GM19328 (cell line): Measurements from ENCODE around the gene RDH11.
"Not testable (repeated sequence)": the region's sequence is repeated elsewhere in the genome, so short reads cannot be mapped to it uniquely, and the experiment has no call there.

Source experiments
- ATAC-seq: cut with Tn5 transposase; IDR thresholded peaks from one replicate; pipeline ENCODE4 v1.9.1; 2021; ENCODE audit warnings: mild to moderate bottlenecking, moderate library complexity; ENCODE audit not compliant: unreplicated experiment

The RDH11 gene

DNA sequence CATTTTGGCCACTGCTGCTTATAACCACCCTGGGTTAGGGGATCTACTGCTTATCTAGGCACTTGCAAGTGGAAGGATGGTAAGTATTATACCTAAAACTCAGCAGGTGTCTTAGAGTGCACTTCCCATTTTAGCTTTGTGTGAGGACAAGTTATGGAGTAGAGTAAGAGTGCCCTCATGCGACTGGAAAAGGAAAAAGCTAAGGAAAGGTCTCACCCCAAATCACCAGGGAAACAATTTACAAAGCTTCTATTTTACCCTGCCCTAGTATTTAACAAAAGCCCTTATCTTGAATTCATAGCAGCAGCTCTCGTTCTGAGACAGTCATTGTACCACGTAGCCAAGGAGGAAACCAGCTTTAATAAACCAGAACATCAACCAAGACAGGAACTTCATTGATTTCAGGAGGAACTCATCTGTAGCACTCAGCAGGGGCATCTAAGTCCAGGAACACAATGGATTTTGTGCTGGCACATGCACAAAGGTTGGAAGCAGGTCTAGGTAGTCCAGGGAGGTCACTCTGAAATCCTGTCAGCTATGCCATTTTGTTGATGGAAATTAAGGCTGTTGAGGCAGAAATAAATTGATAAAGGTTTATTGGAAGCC lies 9.0 kb upstream of the RDH11 start:
- no peak for ATAC-seq

DNA sequence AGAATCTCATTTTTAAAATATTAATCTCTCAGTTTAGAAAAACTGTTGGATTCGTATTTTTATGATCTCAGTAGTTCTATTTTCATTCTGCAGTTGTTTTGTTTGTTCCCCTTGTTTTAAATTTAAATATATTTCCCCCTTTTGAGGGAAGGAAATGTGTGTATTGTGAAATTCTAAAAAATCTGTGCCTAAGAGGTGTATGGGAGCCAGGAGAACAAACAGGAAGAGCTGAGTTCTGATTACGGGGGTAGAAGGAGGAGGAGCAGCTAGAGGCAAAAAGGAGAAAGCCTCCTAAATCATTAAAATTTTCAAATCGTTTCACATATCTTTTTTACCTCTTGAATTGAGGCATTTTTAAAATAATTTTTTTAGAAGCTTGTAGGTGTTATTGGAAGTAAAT lies 8.4 kb upstream of the RDH11 start:
- ATAC-seq: no peak

DNA sequence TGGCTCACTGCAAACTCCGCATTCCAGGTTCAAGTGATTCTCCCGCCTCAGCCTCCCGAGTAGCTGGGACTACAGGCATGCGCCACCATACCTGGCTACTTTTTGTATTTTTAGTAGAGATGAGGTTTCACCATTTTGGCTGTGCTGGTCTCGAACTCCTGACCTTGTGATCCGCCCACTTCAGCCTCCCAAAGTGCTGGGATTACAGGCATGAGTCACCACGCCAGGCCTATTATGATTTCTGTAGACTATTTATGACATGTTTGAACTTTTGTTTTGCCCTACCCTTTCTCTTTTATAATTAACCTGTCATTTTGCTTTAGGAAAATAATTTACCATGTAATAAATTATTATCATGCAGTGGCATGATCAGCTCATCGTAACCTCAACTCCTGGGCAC lies 5.9 kb upstream of the RDH11 start, which contains the start of gene RDH12:
Gene RDH12 (plus strand): TSS at position 395 of the 400 bp plus-strand sequence. CDS start 20,757 bp downstream, outside the sequence.
- ATAC-seq: not testable (repeated sequence)

DNA sequence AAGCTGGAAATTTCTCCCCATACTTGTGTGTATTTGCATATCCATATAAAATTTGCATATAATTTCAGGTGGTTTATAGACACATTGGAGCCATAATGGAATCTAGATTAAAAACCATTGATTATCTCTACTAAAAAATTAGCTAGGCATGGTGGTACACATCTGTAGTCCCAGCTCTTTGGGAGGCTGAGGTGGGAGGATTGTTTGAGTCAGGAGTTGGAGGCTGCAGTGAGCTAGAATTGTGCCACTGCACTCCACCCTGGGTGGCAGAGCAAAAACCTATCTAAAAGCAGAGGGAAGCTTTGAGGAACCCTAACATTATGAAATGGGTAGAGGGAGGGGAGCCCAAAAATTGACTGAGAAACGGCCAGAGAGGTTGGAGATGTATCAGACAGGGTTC lies 2.6 kb upstream of the RDH11 start:
- ATAC-seq: no peak

DNA sequence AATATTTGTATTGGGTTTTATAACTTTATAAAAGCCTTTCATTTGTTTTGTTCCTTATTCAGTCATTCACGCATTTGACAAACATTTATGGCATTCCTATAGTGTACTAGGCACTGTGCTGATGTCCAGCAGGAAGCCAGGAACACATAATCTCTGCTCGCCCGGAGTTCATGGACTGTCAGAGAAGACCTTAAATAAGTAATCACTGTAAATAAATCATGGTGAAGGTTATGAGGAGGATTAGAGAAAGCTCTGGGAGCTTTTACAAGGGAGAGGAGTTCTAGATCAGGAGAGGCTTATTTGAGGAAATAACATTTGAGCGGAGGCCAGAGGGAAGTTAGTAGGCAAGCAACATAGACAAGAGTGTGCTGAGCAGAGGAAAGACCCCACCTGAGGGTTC lies 1.4 kb upstream of the RDH11 start:
- ATAC-seq: no peak

DNA sequence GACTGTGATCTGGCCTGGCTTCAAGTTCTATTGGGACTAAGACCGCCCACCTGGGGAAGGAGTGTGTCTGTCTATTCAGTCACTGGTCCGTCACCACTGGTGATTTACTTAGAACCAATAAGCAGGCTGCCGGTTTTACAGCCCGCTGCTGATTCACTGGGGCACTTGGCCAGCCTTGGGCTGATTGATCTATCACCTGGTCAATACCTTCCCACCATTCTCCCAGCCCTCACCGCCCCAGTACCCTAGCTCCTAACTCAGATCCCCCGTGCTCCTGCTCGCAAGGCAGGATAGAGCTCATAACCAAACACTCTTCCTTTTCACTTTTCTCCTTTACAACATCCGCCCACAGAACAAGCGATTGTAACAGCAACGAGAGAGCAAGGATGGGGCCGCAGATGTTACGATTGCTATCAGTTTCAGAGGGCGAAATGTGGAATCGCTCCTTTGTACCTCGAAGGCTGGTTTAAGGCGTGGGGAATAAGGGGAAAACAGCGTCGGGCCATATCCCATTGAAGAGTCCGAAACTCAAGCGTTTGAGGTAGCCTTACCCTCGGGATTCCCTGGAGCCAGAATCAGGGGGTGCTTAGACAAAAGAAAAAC lies 672 bp downstream of the RDH11 start:
- ATAC-seq: peak; percentile 84

DNA sequence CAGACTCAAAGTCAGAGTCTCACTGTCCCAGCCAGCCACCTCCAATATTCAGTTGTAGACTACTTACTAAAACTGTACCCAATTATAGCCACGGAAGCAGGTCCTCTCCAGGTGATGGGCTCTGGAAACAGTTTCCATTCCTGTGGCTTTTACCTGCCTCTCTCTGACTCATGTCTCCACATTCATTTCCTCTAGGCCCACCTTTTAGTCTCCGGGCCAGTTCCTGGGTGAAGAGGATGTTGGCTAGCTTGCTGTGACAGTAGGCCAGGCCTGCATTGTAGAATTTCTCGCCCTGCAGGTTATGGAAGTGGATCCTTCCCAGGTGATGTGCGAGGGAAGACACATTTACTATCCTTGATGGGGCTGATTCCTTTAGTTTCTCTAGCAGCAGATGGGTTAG lies 5.6 kb downstream of the RDH11 start:
- ATAC-seq: no peak

DNA sequence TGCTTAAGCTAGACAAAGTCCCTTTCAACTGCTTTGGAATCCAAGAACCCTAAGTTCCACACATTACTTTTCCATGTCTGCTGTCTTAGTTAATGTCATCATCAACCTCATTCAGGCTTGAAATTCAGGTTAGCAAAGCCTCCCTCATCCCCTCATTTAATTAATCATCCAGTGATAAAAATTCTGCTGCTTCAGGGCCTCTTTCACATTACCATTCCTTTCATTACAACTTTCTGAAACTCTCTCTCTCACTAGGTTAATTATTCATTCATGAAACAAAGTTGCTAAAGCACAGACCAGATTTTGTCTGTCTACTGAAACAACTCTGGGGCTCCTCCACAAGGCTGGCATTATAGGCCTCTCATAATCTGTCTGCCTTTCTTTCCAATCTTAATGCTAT lies 11.7 kb downstream of the RDH11 start:
- no peak for ATAC-seq

DNA sequence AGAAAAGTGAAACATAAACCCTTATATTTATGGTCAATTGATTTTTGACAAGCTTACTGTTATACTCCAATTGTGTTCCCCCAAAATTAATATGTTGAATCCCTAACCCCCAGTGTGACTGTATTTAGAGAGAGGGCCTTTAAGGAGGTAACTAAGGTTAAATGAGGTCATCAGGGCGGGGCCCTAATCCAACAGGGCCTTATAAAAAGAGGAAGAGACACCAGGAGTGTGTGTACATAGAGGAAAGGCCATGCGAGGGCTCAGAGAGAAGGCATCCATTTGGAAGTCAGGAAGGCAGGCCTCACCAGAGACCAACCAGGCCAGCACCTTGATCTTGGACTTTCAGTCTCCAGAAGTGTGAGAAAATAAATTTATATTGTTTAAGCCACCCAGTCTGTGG lies 14.6 kb downstream of the RDH11 start:
- no peak for ATAC-seq

DNA sequence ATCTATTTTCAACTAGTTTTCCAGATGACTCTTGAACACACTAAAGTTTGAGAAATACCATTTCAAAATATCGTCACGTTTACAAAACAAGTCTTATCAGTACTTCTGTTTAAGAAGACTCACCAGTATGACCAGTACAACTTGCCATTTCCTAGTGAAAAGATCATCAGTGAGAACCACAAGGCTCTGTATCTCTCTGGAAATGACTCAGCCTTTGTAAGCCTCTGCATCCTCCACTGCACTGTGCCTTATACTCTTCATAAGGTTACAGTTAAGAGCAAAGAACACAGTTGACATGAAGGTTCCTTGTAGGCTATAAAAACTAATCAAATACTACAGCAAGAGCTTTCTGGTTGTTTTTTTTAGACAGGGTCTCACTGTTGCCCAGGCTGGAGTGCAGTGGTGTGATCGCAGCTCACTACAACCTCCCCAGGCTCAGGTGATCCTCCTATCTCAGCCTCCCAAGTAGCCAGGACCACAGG lies 15.4 kb downstream of the RDH11 start:
- peak; percentile 72 for ATAC-seq

DNA sequence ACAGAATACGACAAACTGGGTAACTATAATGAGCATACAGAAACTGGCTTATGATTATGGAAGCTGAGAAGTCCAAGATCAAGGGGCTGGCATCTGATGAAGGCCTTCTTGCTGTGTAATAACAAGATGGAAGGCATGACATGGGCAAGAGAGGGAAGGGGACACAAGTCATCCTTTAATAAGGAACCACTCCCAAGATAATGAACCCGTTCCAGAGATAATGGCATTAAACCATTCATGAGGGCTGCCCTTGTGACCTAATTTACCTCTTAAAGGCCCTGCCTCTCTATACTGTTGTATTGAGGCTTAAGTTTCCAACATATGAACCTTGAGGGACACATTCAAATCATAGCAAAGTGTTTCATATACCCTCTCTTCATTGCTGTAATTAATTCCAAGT lies 16.6 kb downstream of the RDH11 start:
- ATAC-seq: no peak

DNA sequence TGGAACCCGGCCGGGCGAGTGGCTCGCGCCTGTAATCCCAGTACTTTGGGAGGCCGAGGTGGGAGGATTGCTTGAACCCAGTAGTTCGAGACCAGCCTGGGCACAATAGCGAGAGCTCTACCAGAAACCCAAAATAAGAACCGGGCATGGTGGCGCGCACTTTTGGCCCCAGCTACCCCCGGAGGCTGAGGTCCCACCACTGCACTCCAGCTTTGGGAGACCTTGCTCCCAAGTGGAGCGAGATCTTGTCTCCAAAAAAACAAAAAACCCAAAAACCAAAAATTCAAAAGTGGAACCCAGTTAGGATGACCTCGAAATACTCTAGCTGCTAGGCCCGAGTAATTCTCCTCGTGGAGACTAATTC lies 20.4 kb downstream of the RDH11 start:
- ATAC-seq: no peak

DNA sequence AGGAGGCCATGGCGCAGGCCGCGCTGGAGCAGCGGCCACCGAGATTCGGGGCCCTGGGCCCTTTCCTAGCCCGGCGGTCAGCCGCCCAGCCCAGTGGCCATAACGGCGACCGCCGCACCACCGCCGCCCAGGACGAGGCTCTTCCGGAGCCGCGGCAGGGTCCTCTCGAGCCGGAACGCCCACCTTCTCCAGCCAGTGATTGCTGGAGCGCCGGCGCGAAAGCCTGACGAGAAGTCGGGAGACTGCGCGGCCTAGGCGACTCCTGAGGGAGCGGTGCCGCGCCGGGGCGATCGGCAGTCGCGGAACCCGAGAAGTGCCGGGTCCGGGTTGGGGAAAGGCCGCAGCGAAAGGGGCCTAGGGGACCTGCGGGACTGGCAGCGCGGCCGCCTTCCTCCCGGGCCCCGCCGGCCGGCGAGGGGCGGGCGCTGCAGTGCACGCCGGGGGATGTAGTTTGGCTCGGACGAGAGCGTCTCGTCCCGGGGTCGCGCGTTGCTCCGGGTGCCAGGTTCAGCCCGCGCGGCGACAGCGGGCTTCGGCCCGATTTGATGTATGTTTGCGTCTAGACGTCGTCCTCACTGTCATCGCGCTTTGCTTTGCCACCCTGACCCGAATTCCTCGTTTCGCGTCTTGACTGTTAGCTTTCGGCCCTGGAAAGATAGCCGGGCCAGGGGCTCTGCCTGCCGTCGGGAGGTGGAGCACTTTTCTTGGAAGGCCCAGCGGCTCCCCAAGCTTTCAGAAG lies 20.9 kb downstream of the RDH11 start, which contains the start of gene VTI1B:
Gene VTI1B (minus strand): TSS at position 153 of the 739 bp plus-strand sequence. CDS start 143 bp downstream, at position 10.
- peak; percentile 82 for ATAC-seq

DNA sequence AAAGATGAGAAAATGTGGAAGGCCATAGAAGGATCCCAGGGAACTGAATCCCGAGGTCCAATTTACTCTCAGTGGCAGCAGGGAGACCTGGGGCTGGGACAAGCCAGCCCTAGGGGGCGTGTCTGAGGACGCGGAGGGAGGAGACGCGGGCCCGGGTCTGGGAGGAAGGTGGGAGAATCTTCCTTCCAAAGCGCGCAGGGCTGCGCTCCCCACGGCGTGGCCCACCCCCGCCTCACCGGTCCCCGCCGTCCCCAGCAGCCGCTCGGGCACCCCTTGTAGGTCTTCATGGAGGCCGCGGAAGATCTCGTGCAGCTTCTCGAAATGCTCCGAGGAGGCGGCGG lies 21.5 kb downstream of the RDH11 start:
- peak; percentile 35 for ATAC-seq

DNA sequence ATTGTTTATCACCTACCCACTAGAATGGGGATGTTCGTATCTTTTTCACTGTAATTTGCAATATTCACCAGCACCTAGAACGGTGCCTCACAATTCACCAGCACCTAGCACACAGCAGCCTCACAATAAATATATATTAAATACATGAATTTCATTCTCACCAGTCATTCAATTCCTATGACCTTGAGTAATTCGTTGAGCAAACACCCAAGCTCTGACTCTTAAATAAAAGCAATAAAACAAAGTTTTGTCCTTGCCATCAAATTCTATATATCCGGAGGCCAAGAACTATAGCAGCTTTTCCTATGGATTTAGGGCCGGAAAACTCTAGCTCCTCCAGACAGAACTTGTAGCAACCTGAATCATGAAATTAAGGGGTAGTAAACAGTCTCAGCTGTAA lies 22.1 kb downstream of the RDH11 start:
- no peak for ATAC-seq

DNA sequence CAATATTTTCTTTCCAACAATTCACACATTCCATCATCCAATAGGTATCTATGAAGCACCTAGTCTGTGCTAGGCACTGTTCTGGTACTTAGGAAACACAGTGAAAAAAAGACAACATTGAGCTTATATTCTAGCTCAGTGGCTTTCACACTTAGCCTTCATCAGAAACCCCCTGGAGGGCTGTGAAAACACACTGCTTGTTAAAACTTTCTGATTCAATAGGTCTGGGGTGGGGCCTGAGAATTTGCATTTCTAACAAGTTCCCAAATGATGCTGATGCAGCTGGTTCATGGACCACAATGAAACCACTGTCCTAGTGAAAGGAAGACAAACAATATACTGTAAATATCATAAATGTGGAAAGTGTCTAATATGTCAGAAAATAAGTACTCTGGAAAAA lies 27.0 kb downstream of the RDH11 start:
- ATAC-seq: no peak

DNA sequence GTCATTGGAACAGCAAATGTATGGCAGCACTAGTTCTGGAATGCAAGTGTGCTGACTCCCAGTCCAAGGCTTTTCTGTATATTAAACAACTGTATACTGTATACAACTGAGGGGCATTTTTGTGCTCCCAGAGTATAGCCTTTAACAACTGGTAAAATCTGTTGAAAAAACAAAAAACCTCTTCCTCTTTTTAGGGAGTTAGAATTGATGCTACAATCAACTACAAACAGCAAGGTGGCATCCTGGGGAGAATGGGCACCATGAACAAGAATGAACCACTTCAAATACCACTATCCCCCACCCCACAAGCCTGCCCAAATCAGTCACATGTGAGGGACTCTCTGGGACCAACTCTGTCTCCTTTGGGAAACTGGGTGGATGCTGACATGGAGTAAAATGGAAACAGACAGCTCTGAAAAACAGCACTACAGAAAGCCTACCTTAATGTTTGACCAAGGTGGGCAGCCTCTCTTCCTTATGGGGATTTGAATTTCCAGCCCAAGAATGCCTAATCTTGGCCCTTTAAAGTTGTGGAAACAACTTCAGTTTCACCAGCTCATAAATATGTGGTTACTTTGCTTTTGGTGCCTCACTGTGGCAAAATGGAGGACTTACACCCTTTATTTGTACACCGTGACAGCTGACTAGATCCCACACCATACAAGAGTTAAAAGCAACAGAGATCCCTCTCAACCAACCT lies 28.7 kb downstream of the RDH11 start:
- no peak for ATAC-seq

DNA sequence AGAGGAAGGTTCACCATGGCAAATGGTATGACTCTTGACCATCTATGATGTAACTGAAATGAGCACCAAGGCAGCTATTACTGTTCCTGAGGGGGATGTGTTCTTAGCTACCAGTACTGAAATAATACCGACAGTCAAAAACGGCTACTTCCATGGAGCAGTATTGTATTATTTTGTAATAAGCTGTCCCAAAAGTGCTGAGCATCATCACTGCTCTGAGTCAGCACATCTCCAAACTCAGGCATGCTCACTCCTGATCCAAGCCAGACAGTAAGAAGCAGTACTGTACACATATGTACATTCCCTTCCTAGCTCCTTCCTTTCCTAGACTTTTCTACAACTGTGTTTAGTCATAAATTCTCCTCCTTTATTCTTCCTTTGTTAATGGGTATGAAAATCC lies 29.7 kb downstream of the RDH11 start:
- no peak for ATAC-seq

DNA sequence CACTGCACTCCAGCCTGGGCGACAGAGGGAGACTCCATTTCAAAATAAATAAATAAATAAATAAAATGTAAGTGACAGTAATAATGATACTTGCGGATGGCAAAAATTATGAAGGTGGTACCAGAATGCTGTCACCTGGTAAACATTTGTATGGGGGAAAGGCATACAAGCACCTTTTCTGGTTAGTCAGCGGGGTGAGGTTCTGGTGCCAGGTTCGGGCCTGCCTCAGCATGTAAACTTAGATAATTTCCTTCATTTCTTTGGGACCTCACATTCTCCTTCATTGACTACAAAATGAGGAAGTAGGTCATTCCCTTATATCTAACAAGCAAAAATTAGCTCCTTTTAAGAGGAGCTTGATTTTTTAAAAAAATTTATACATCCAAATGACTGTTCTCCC lies 31.9 kb downstream of the RDH11 start:
- ATAC-seq: no peak

DNA sequence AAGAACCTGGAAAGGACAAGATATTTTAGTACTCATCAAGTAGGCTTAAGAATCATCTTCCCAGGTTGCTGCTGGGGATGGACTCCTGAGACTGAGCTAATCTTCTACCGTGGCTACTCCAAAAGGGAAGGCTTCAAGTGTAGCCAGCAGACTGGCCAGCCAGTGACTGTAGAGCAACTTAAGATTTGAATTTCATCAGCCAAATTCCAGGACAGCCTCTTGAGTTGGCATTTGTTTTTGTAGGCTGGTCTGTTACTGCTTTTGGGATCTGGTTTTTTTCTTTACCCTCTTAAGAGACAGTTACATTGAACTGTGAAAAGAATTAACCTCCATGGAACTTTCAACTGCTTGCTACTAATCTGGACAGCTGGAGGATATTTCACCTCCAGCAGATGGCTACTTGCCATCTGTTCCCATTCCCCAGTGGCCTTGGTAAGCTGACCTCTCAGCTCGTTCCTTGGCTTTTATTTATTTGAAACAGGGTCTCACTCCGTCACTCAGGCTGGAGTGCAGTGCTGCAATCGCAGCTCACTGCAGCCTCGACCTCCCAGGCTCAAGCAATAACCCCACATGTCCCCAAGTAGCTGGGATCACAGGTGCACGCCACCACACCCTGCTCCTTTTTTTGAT lies 41.8 kb downstream of the RDH11 start:
- ATAC-seq: no peak

DNA sequence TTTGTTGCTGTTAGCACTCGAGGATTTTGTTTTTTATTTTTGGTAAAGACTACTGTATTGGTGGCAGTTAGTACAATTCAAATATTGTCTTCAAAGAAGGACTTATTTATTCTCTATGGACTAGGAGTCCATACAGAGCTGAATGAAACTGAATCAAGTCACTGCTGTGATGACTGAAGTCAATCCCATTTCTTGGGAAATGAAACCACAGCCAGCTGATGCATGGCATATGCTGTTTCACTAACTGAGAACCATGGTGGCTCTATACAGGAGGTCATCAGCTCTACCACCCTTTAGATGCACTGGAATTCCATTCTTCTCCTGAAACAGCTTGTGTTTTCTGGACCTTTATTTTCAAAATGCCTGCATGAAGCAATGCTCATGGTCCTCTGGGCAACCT lies 43.4 kb downstream of the RDH11 start:
- ATAC-seq: no peak
